Endodermal cell (in vitro differentiated cells): ENCODE results near the gene VPS51. TPM values are rescaled to one million over a fixed set of nuclear protein-coding genes. Genes with fewer than 3 reads are reported as not detected.
"Not testable (repeated sequence)": the region's sequence is repeated elsewhere in the genome, so short reads cannot be mapped to it uniquely, and the experiment has no call there.

Source experiments
- DNase-seq: peaks from one replicate; pipeline ENCODE4 v3.0.0-alpha.2; 2017
- H3K27ac ChIP-seq: 2 replicates; pipeline ENCODE4 v1.5.1; 2013; ENCODE audit warnings: mild to moderate bottlenecking, low read depth, low read length, moderate library complexity
- H3K27me3 ChIP-seq: 2 replicates; pipeline ENCODE4 v1.6.1; 2013; ENCODE audit warnings: mild to moderate bottlenecking, low read length, moderate library complexity; ENCODE audit not compliant: insufficient read depth, control insufficient read depth, poor library complexity, severe bottlenecking
- H3K36me3 ChIP-seq: 2 replicates; pipeline ENCODE4 v1.7.0; 2013; ENCODE audit warnings: mild to moderate bottlenecking, low read length, moderate library complexity; ENCODE audit not compliant: control insufficient read depth, insufficient read depth
- H3K4me1 ChIP-seq: one replicate; pipeline ENCODE4 v1.7.0; 2013; ENCODE audit warnings: low read length; ENCODE audit not compliant: control insufficient read depth, insufficient read depth
- H3K4me3 ChIP-seq: 2 replicates; pipeline ENCODE4 v1.5.1; 2013; ENCODE audit warnings: mild to moderate bottlenecking, low read length, moderate library complexity
- H3K9ac ChIP-seq: 2 replicates; pipeline ENCODE4 v1.6.1; 2013; ENCODE audit warnings: mild to moderate bottlenecking, low read length, moderate library complexity; ENCODE audit not compliant: poor library complexity, severe bottlenecking; ENCODE audit errors: extremely low read depth
- H3K9me3 ChIP-seq: 2 replicates; pipeline ENCODE4 v1.6.1; 2013; ENCODE audit warnings: mild to moderate bottlenecking, low read length, moderate library complexity; ENCODE audit not compliant: control insufficient read depth
- H3K27ac Mint-ChIP-seq: 2 replicates; pipeline ENCODE4 v1.8.0; 2020; ENCODE audit warnings: mixed read lengths
- H3K27me3 Mint-ChIP-seq: 2 replicates; pipeline ENCODE4 v1.8.0; 2021; ENCODE audit warnings: mild to moderate bottlenecking, mixed read lengths; ENCODE audit not compliant: insufficient read depth
- H3K36me3 Mint-ChIP-seq: 2 replicates; pipeline ENCODE4 v1.8.0; 2020; ENCODE audit warnings: low read depth, mixed read lengths
- H3K4me1 Mint-ChIP-seq: 2 replicates; pipeline ENCODE4 v1.8.0; 2020; ENCODE audit warnings: mixed read lengths
- H3K4me3 Mint-ChIP-seq: 2 replicates; pipeline ENCODE4 v1.8.0; 2020; ENCODE audit warnings: mild to moderate bottlenecking, moderate library complexity, mixed read lengths
- H3K9me3 Mint-ChIP-seq: 2 replicates; pipeline ENCODE4 v1.8.0; 2020; ENCODE audit warnings: mild to moderate bottlenecking, mixed read lengths
- CTCF ChIP-seq: fragments of 200-600 bp; sonication (generic); conservative IDR thresholded peaks from 2 replicates; pipeline ENCODE4 v1.5.0; 2021; ENCODE audit warnings: antibody characterized with exemption, mild to moderate bottlenecking
- WGBS, 2 experiments: methylation state at CpG; one replicate each; pipeline versions ENCODE4 v1.1.5 to v1.1.7; 2013; ENCODE audit warnings: missing lambda C conversion rate in 2 of 2, mixed read lengths in 1 of 2; ENCODE audit not compliant: insufficient coverage in 1 of 2, insufficient read length in 1 of 2; 5-methylcytosine and 5-hydroxymethylcytosine counted together
- total RNA-seq, 2 donors: library from RNA; stranded (reverse); fragmentation: NEBNext Ultra II Directional in 1 of 2; extraction: Animal tissue kit (Norgen Biotek cat#: 25700) in 1 of 2; gene quantifications; 2 replicates in 1 of 2; 3 replicates in 1 of 2; pipeline ENCODE4 v1.2.1, GENCODE V29; 2021

The VPS51 gene
- total RNA-seq, 2 donors from 2014 or later = 107 to 113 TPM

GRCh38 chr11:65148657-65149056, 52.6 kb downstream of the VPS51 start:
- Mint-ChIP-seq H3K4me1 (no peaks in the 10 kb centered on the region), H3K27me3 (peaks cover 36% of the 10 kb centered on the region), H3K36me3 (no peaks in the 10 kb centered on the region), H3K9me3 (peaks cover 12% of the 10 kb centered on the region), H3K4me3 (no peak overlapping the region), H3K27ac (no peak overlapping the region)
- Histone ChIP-seq H3K4me1 (no peaks in the 10 kb centered on the region), H3K36me3 (no peaks in the 10 kb centered on the region), H3K4me3 (no peak overlapping the region), H3K27ac (no peak overlapping the region), H3K27me3 (no peaks in the 10 kb centered on the region), H3K9me3 (peaks cover 15% of the 10 kb centered on the region), H3K9ac (no peak overlapping the region)
- TF ChIP-seq CTCF = no peak
- 62 to 85% methylated on average over 2 to 5 of the region's 5 CpGs for WGBS, 2 experiments
- peak; percentile 33 for DNase-seq

GRCh38 chr11:65150131-65150508, 54.1 kb downstream of the VPS51 start:
- DNase-seq = peak; percentile 14
- Mint-ChIP-seq H3K9me3 (peaks cover 12% of the 10 kb centered on the region), H3K27me3 (peaks cover 31% of the 10 kb centered on the region)
- not testable (repeated sequence) for H3K4me3 Mint-ChIP-seq, H3K36me3 ChIP-seq, H3K27ac Mint-ChIP-seq, H3K27ac ChIP-seq, H3K9ac ChIP-seq, H3K4me1 Mint-ChIP-seq, H3K4me1 ChIP-seq, H3K27me3 ChIP-seq, H3K36me3 Mint-ChIP-seq, H3K4me3 ChIP-seq
- WGBS, 2 experiments = 90 to 93% methylated on average over 8 to 10 of the region's 10 CpGs
- peaks cover 15% of the 10 kb centered on the region for H3K9me3 ChIP-seq

GRCh38 chr11:65150509-65151299, 54.7 kb downstream of the VPS51 start:
- H3K36me3 ChIP-seq = no peaks in the 10 kb centered on the region
- peak; percentile 66 for DNase-seq
- H3K9ac ChIP-seq = no peak overlapping the region
- Mint-ChIP-seq H3K4me3 (no peak overlapping the region), H3K36me3 (no peaks in the 10 kb centered on the region), H3K9me3 (peaks cover 12% of the 10 kb centered on the region), H3K27ac (no peak overlapping the region), H3K4me1 (no peaks in the 10 kb centered on the region), H3K27me3 (peaks cover 27% of the 10 kb centered on the region)
- no peaks in the 10 kb centered on the region for H3K4me1 ChIP-seq
- H3K9me3 ChIP-seq = peaks cover 15% of the 10 kb centered on the region
- no peaks in the 10 kb centered on the region for H3K27me3 ChIP-seq
- 82 to 83% methylated on average over 8 to 12 of the region's 12 CpGs for WGBS, 2 experiments
- TF ChIP-seq CTCF = no peak
- no peak overlapping the region for H3K27ac ChIP-seq
- H3K4me3 ChIP-seq = no peak overlapping the region
